ENCODE measurements around the gene DAPK2. TPM values are rescaled to one million over a fixed set of nuclear protein-coding genes. Genes with fewer than 3 reads are reported as not detected.
A peak's percentile ranks its signal among the peaks of the same experiment; 100 is the strongest.

The DAPK2 gene
- total and polyA plus RNA-seq, 2 of the 13 experiments (the other 11 are each of a cell fraction or from before 2014, with no cell fraction given) = 0.33 to 0.63 TPM

- TF ChIP-seq ZSCAN29 (CRISPR knock-in tag; conservative IDR thresholded peaks at IDR 0.05) (no peak), ZNF562 (CRISPR knock-in tag; IDR thresholded peaks at IDR 0.05; ENCODE audit: borderline replicate concordance) (no peak), ZNF550 (CRISPR knock-in tag; IDR thresholded peaks at IDR 0.05; ENCODE audit: borderline replicate concordance) (no peak), MTF2 (CRISPR knock-in tag; IDR thresholded peaks at IDR 0.05; ENCODE audit: borderline replicate concordance) (no peak), ZNF10 (CRISPR knock-in tag; IDR thresholded peaks at IDR 0.05; ENCODE audit: borderline replicate concordance, low read depth) (no peak), ZSCAN22 (CRISPR knock-in tag; IDR thresholded peaks at IDR 0.05) (no peak), ZBTB37 (CRISPR knock-in tag; IDR thresholded peaks at IDR 0.05) (no peak), CHD2 (IDR thresholded peaks at IDR 0.05; ENCODE audit: low read depth, low read length) (no peak), ZFP41 (CRISPR knock-in tag; IDR thresholded peaks at IDR 0.05; ENCODE audit: borderline replicate concordance) (no peak), ELF3 (CRISPR knock-in tag; IDR thresholded peaks at IDR 0.05) (no peak), CBX1 (IDR thresholded peaks at IDR 0.05; ENCODE audit: low read depth) (no peak), ZNF775 (CRISPR knock-in tag; IDR thresholded peaks at IDR 0.05; ENCODE audit: borderline replicate concordance) (no peak), ZNF740 (CRISPR knock-in tag; IDR thresholded peaks at IDR 0.05) (no peak), FOXA3 (CRISPR knock-in tag; IDR thresholded peaks at IDR 0.05) (peak; percentile 38; the same call in 1 of the 2 replicates), IRF2 (CRISPR knock-in tag; IDR thresholded peaks at IDR 0.05) (0 out of 2 replicates have a peak, but pooled peaks have one; percentile 43), ZNF207 (IDR thresholded peaks at IDR 0.05; ENCODE audit: borderline replicate concordance) (no peak), ZFP91 (CRISPR knock-in tag; IDR thresholded peaks at IDR 0.05; ENCODE audit: borderline replicate concordance) (peak; percentile 49; the same call in 1 of the 2 replicates), CSRNP2 (CRISPR knock-in tag; conservative IDR thresholded peaks at IDR 0.05; ENCODE audit: low read depth) (no peak), XRCC5 (optimal IDR thresholded peaks at IDR 0.05; ENCODE audit: low read length) (no peak), MYPOP (CRISPR knock-in tag; IDR thresholded peaks at IDR 0.05) (no peak)
Observed at GRCh38 chr15:63891079-63891767, 155.1 kb downstream of the DAPK2 start (continued).

All from HepG2 (cell line).